Stimulated activated CD8-positive, alpha-beta memory T cell treated with anti-CD3 and anti-CD28 coated beads, Interleukin-7, amount 100 ng/mL, for 1 hour (primary cell): ENCODE results near the gene TRIO.
"Not testable (repeated sequence)": the region's sequence is repeated elsewhere in the genome, so short reads cannot be mapped to it uniquely, and the experiment has no call there.

ENCODE experiments used
- DNase-seq, 2 donors: peaks; one replicate each; pipeline ENCODE4 v3.0.0-alpha.2; 2020; ENCODE audit warnings: low read depth in 2 of 2

Gene TRIO

GRCh38 chr5:14383923-14384322, 240.8 kb downstream of the TRIO start:
- no peak for DNase-seq

- no peak for DNase-seq
Observed at GRCh38 chr5:14385019-14385418, 241.9 kb downstream of the TRIO start.

- no peak for DNase-seq
Observed at GRCh38 chr5:14386884-14387624, 243.9 kb downstream of the TRIO start.

GRCh38 chr5:14388741-14389140, 245.6 kb downstream of the TRIO start:
- no peak for DNase-seq

GRCh38 chr5:14392552-14392951, 249.4 kb downstream of the TRIO start:
- not testable (repeated sequence) for DNase-seq

GRCh38 chr5:14394365-14394764, 251.2 kb downstream of the TRIO start:
- DNase-seq = no peak

- DNase-seq = no peak
Observed at GRCh38 chr5:14395411-14395810, 252.3 kb downstream of the TRIO start.

GRCh38 chr5:14396066-14396465, 252.9 kb downstream of the TRIO start:
- no peak for DNase-seq

- no peak for DNase-seq
Observed at GRCh38 chr5:14396737-14397136, 253.6 kb downstream of the TRIO start.

GRCh38 chr5:14397717-14398116, 254.6 kb downstream of the TRIO start:
- DNase-seq = no peak

GRCh38 chr5:14399054-14399692, 256.0 kb downstream of the TRIO start:
- no peak for DNase-seq

- no peak for DNase-seq
Observed at GRCh38 chr5:14400085-14400484, 256.9 kb downstream of the TRIO start.

- no peak for DNase-seq
Observed at GRCh38 chr5:14400611-14401010, 257.5 kb downstream of the TRIO start.

- no peak for DNase-seq
Observed at GRCh38 chr5:14401639-14402038, 258.5 kb downstream of the TRIO start.

- no peak for DNase-seq
Observed at GRCh38 chr5:14402424-14402823, 259.3 kb downstream of the TRIO start.

GRCh38 chr5:14404780-14405179, 261.6 kb downstream of the TRIO start:
- no peak for DNase-seq

- no peak for DNase-seq
Observed at GRCh38 chr5:14405267-14405666, 262.1 kb downstream of the TRIO start.

- DNase-seq = no peak
Observed at GRCh38 chr5:14405706-14406553, 262.8 kb downstream of the TRIO start.

- DNase-seq = no peak
Observed at GRCh38 chr5:14406554-14406849, 263.4 kb downstream of the TRIO start.

- DNase-seq = no peak
Observed at GRCh38 chr5:14407051-14407450, 263.9 kb downstream of the TRIO start.

GRCh38 chr5:14407746-14408175, 264.6 kb downstream of the TRIO start:
- DNase-seq = no peak

GRCh38 chr5:14408969-14409586, 265.9 kb downstream of the TRIO start:
- no peak for DNase-seq

- no peak for DNase-seq
Observed at GRCh38 chr5:14410068-14410393, 266.9 kb downstream of the TRIO start.
